Ectodermal cell (in vitro differentiated cells): ENCODE measurements around the gene LIPI. TPM values are rescaled to one million over a fixed set of nuclear protein-coding genes. Genes with fewer than 3 reads are reported as not detected.

ENCODE experiments used
- H3K27ac ChIP-seq: 2 replicates; pipeline ENCODE4 v1.7.0; 2013; ENCODE audit warnings: mild to moderate bottlenecking, low read depth, low read length; ENCODE audit not compliant: insufficient read depth, poor library complexity, severe bottlenecking
- H3K27me3 ChIP-seq: 2 replicates; pipeline ENCODE4 v1.7.0; 2013; ENCODE audit warnings: mild to moderate bottlenecking, low read length; ENCODE audit not compliant: insufficient read depth, control insufficient read depth, poor library complexity, severe bottlenecking
- H3K36me3 ChIP-seq: one replicate; pipeline ENCODE4 v1.7.0; 2013; ENCODE audit warnings: low read length; ENCODE audit not compliant: control insufficient read depth, insufficient read depth
- H3K4me1 ChIP-seq: one replicate; pipeline ENCODE4 v1.7.0; 2013; ENCODE audit warnings: low read length; ENCODE audit not compliant: control insufficient read depth, insufficient read depth
- H3K4me3 ChIP-seq: 2 replicates; pipeline ENCODE4 v1.7.0; 2013; ENCODE audit warnings: low read depth, low read length, control low read depth; ENCODE audit not compliant: insufficient read depth
- H3K9me3 ChIP-seq: 2 replicates; pipeline ENCODE4 v1.7.0; 2013; ENCODE audit warnings: mild to moderate bottlenecking, low read length, moderate library complexity; ENCODE audit not compliant: control insufficient read depth
- WGBS, 2 experiments: methylation state at CpG; one replicate each; pipeline ENCODE4 v1.1.7; 2013; ENCODE audit warnings: missing lambda C conversion rate in 2 of 2; 5-methylcytosine and 5-hydroxymethylcytosine counted together
- polyA plus RNA-seq, 4 experiments: library from polyadenylated mRNA; stranded (reverse); fragments of 50-300 nt; gene quantifications; one replicate each; pipeline ENCODE4 v1.2.3, GENCODE V29; 2013

Gene LIPI
- not detected for polyA plus RNA-seq (2013, experiment 1 of 4)
- polyA plus RNA-seq (2013, experiment 2 of 4): not detected
- not detected for polyA plus RNA-seq (2013, experiment 3 of 4)
- polyA plus RNA-seq (2013, experiment 4 of 4): not detected

- Histone ChIP-seq H3K27ac (no peak within 1 kb of the TSS), H3K9me3 (no peaks in the 10 kb centered on the region), H3K4me1 (no peaks in the 10 kb centered on the region), H3K27me3 (no peaks in the 10 kb centered on the region), H3K4me3 (no peak within 1 kb of the TSS), H3K36me3 (no peaks in the 10 kb centered on the region)
- 77 to 100% methylated on average over 1 of the region's 1 CpG for WGBS, 2 experiments
These were observed at the start of gene LIPI for GRCh38 chr21:14210738-14211137. Gene LIPI (minus strand): TSS chr21:14210955. CDS start chr21:14210845, 110 bp downstream.

DNA sequence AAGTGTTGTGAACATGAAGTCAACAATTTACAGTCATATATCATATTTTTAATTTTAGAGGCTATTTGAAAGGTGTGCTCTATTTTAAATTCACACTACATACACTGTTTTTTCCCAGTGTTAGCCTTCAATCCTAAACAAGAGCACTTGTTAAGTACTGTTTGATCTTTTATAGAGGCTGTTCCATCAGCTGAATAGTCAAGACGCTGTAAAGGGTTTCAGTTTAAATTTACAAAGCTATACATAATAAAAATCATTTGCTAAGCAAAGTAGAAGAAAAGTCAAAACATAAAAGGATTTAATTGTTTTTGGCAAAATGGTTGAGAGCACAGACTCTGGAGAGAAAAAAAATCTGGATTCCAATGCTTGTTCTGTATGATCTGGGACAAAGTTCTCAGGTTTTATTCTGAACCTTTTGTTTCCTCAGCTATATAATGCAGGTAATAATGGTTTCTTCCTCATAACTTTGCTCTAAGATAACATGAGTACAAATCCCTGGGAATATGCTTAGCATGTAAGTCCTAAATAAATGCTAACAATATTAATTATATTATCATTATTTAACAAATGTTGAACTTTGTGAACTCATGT, 49.5 kb upstream of the LIPI start:
- no peaks in the 10 kb centered on the region for H3K36me3 ChIP-seq
- H3K9me3 ChIP-seq: no peaks in the 10 kb centered on the region
- H3K4me3 ChIP-seq: no peak overlapping the region
- H3K27ac ChIP-seq: no peak overlapping the region
- H3K4me1 ChIP-seq: no peaks in the 10 kb centered on the region
- H3K27me3 ChIP-seq: no peaks in the 10 kb centered on the region
- no CpG with 5 or more reads among the region's 1 CpG for WGBS, 2 experiments

DNA sequence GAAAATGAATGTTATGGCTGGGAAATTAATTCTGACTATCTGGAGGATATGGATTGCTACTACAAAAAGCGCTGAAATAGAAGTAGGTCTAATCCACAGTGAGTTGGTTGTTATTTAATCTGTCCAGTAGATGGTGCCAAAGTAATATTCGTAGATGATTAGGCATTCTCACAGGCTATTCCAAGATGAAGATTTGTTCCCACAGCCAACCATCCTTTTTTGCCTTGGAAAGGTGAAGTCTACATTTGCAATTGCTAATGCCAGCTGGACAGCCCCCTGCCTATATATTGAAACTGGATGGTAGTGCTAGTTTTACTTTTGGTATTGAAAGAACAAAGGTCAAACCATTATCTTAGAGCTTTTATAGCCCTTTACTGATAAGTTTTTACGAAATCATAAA, 49.0 kb upstream of the LIPI start:
- H3K4me3 ChIP-seq: no peak overlapping the region
- H3K4me1 ChIP-seq: no peaks in the 10 kb centered on the region
- H3K27ac ChIP-seq: no peak overlapping the region
- no peaks in the 10 kb centered on the region for H3K36me3 ChIP-seq
- 27 to 29% methylated on average over 2 of the region's 3 CpGs for WGBS, 2 experiments
- H3K9me3 ChIP-seq: no peaks in the 10 kb centered on the region
- no peaks in the 10 kb centered on the region for H3K27me3 ChIP-seq

DNA sequence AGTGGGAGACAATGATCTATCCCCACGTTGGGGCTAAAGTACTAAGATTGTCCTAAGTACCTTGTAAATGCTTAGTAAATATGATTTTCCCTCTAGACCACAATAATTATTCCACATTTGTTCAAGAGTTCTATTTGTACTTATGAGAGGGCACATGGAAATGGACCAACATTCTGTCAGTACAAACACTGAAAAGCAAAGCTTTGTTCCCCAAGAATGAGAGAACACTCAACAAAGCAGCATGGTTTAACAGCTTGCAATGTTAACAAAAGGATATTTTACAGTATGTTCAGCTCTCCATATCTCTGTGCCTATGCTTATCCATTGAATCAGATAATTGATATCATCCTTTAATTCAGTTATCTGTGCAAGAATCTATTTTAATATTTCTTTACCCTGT, 40.6 kb upstream of the LIPI start:
- Histone ChIP-seq H3K27me3 (no peaks in the 10 kb centered on the region), H3K36me3 (no peaks in the 10 kb centered on the region), H3K9me3 (no peaks in the 10 kb centered on the region), H3K4me3 (no peak overlapping the region), H3K4me1 (no peaks in the 10 kb centered on the region), H3K27ac (no peak overlapping the region)
- WGBS, 2 experiments: 86% methylated on average over 1 of the region's 1 CpG; no CpG with 5 or more reads in 1 of the 2 experiments

DNA sequence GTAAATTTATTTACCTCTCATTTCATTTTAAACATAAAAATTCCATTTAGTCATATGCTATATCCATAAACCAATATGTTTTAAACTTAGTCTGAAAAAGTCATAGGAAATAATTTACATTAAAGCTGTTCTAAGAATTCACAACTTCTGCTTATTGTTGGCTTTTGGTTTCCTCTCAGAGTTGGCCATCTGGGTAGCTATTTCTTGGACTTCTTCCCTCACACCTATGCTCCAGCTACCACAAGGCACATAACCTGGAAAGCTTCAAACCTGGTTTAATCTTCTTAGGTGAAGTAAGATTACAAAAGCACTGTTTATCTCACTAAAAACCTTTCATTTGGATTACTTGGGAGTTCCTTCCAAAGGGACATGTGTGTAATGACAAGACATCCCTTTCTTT, 35.0 kb upstream of the LIPI start:
- no peaks in the 10 kb centered on the region for H3K36me3 ChIP-seq
- no peaks in the 10 kb centered on the region for H3K9me3 ChIP-seq
- H3K27ac ChIP-seq: no peak overlapping the region
- H3K4me1 ChIP-seq: no peaks in the 10 kb centered on the region
- H3K4me3 ChIP-seq: no peak overlapping the region
- no peaks in the 10 kb centered on the region for H3K27me3 ChIP-seq

- no peaks in the 10 kb centered on the region for H3K36me3 ChIP-seq
- H3K27ac ChIP-seq: no peak overlapping the region
- no peak overlapping the region for H3K4me3 ChIP-seq
- H3K4me1 ChIP-seq: no peaks in the 10 kb centered on the region
- H3K9me3 ChIP-seq: no peaks in the 10 kb centered on the region
- no peaks in the 10 kb centered on the region for H3K27me3 ChIP-seq
These were observed 34.2 kb upstream of the LIPI start for GRCh38 chr21:14244911-14245310.

- H3K4me1 ChIP-seq: no peaks in the 10 kb centered on the region
- no peaks in the 10 kb centered on the region for H3K27me3 ChIP-seq
- H3K4me3 ChIP-seq: no peak overlapping the region
- H3K27ac ChIP-seq: no peak overlapping the region
- no peaks in the 10 kb centered on the region for H3K36me3 ChIP-seq
- WGBS, 2 experiments: 64 to 66% methylated on average over 2 of the region's 2 CpGs
- no peaks in the 10 kb centered on the region for H3K9me3 ChIP-seq
These were observed 33.1 kb upstream of the LIPI start for GRCh38 chr21:14243874-14244273.

GRCh38 chr21:14243461-14243860, 32.7 kb upstream of the LIPI start:
- Histone ChIP-seq H3K4me1 (no peaks in the 10 kb centered on the region), H3K27ac (no peak overlapping the region), H3K36me3 (no peaks in the 10 kb centered on the region), H3K27me3 (no peaks in the 10 kb centered on the region), H3K9me3 (no peaks in the 10 kb centered on the region), H3K4me3 (no peak overlapping the region)
- 52 to 57% methylated on average over 1 of the region's 1 CpG for WGBS, 2 experiments

DNA sequence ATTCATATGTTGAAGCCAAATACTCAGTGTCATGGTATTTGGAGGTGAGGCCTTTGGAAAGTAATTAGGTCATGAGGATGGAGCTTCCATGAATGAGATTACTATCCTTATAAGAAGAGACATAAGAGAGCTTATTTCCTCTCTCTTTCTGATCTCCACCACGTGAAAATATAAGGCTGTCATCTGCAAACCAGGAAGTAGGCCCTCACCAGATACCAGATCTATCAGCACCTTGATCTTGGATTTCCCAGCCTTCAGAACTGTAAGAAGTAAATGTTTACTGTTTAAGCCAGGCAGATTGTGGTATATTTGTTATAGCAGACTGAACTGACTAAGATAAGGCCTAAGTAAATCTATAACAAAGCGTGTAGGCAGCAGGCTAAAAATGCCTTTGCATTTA, 30.5 kb upstream of the LIPI start:
- Histone ChIP-seq H3K4me1 (no peaks in the 10 kb centered on the region), H3K4me3 (no peak overlapping the region), H3K9me3 (no peaks in the 10 kb centered on the region), H3K27ac (no peak overlapping the region), H3K36me3 (no peaks in the 10 kb centered on the region), H3K27me3 (no peaks in the 10 kb centered on the region)
- WGBS, 2 experiments: 47 to 50% methylated on average over 2 of the region's 2 CpGs

- Histone ChIP-seq H3K27ac (no peak overlapping the region), H3K4me3 (no peak overlapping the region), H3K36me3 (no peaks in the 10 kb centered on the region), H3K9me3 (no peaks in the 10 kb centered on the region), H3K4me1 (no peaks in the 10 kb centered on the region), H3K27me3 (no peaks in the 10 kb centered on the region)
- 100% methylated on average over 1 of the region's 2 CpGs for WGBS, 2 experiments
These were observed 28.5 kb upstream of the LIPI start for GRCh38 chr21:14239281-14239680.

DNA sequence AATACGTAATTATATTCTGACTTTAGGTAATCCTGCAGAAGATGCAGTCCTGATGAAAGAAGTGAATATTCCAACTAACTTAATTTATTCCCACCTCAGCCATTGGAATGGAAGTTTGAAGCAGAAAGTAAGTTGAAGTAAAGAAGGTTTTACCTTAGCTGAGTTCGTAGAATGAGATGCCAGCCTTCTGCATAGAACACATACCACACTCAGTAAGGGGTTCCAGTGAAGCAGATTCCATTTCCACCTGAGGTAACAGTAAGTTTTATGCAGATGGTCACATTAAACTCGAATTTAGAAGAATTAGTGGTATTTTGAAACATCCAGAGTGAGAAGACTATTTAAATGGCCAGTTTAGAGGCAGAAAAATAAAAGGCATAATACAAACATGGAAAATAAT, 25.4 kb upstream of the LIPI start:
- Histone ChIP-seq H3K27me3 (no peaks in the 10 kb centered on the region), H3K9me3 (no peaks in the 10 kb centered on the region), H3K36me3 (no peaks in the 10 kb centered on the region), H3K4me1 (no peaks in the 10 kb centered on the region), H3K4me3 (no peak overlapping the region), H3K27ac (no peak overlapping the region)
- 0 to 60% methylated on average over 1 to 3 of the region's 3 CpGs for WGBS, 2 experiments
